ENCODE data around the gene MRFAP1. TPM values are rescaled to one million over a fixed set of nuclear protein-coding genes. Genes with fewer than 3 reads are reported as not detected.

The MRFAP1 gene
- total RNA-seq, 1 experiment from 2014 or later, result 212 TPM

DNA sequence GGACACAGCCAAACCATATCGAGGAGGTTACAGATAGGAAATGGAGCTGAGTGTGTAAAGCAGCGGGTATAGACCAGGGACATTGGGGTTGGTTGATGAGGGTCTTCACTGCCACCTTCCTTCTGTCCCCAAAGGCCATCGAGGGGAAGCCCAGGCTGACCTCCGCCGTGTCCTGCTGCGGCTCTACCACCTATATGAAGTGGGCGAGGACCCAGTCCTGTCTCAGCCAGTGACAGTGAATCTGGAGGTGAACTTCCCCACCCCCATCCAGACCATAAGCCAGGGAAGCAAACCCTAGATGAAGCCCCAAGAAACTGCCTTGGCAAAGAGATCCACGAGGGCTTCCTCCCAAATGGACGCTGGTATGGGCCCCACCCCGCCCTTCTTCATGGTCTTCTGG, 23.2 kb upstream of the MRFAP1 start:
- no peaks in the 10 kb centered on the region for H3K27me3 ChIP-seq (ENCODE audit: control insufficient read depth, insufficient read depth, low read length)
- DNase-seq (ENCODE audit: low read depth, low spot score), result no peak
- H3K4me3 ChIP-seq (ENCODE audit: low read depth in 2 of 2, low read length in 2 of 2), result no peak overlapping the region
- H3K9me3 ChIP-seq (ENCODE audit: control insufficient read depth, insufficient read depth, low read depth, low read length), result no peaks in the 10 kb centered on the region
- no peaks in the 10 kb centered on the region for H3K36me3 ChIP-seq (ENCODE audit: control insufficient read depth, insufficient read depth, low read length)
- ChIA-PET POLR2A (no interaction called here), CTCF (no interaction called here)
- no peaks in the 10 kb centered on the region for H3K4me1 ChIP-seq (ENCODE audit: control insufficient read depth, insufficient read depth, low read length)
- ATAC-seq, result no peak
- no TSS peak for BruUV-seq (replicated peaks)
- TF ChIP-seq TCF7L2 (IDR thresholded peaks at IDR 0.05; ENCODE audit: low read depth, low read length) (no peak), SIN3A (IDR thresholded peaks at IDR 0.05; ENCODE audit: borderline replicate concordance, insufficient read depth, low read depth, low read length) (no peak), POLR2AphosphoS5 (IDR thresholded peaks at IDR 0.05; ENCODE audit: low read depth, low read length) (no peak)
- TF ChIP-seq, protein P1, sequence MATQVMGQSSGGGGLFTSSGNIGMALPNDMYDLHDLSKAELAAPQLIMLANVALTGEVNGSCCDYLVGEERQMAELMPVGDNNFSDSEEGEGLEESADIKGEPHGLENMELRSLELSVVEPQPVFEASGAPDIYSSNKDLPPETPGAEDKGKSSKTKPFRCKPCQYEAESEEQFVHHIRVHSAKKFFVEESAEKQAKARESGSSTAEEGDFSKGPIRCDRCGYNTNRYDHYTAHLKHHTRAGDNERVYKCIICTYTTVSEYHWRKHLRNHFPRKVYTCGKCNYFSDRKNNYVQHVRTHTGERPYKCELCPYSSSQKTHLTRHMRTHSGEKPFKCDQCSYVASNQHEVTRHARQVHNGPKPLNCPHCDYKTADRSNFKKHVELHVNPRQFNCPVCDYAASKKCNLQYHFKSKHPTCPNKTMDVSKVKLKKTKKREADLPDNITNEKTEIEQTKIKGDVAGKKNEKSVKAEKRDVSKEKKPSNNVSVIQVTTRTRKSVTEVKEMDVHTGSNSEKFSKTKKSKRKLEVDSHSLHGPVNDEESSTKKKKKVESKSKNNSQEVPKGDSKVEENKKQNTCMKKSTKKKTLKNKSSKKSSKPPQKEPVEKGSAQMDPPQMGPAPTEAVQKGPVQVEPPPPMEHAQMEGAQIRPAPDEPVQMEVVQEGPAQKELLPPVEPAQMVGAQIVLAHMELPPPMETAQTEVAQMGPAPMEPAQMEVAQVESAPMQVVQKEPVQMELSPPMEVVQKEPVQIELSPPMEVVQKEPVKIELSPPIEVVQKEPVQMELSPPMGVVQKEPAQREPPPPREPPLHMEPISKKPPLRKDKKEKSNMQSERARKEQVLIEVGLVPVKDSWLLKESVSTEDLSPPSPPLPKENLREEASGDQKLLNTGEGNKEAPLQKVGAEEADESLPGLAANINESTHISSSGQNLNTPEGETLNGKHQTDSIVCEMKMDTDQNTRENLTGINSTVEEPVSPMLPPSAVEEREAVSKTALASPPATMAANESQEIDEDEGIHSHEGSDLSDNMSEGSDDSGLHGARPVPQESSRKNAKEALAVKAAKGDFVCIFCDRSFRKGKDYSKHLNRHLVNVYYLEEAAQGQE (IDR thresholded peaks at IDR 0.05; ENCODE audit: insufficient read depth in 1 of 2, low read depth in 2 of 2, low read length in 1 of 2), result no peak
- TF ChIP-seq, protein P2, sequence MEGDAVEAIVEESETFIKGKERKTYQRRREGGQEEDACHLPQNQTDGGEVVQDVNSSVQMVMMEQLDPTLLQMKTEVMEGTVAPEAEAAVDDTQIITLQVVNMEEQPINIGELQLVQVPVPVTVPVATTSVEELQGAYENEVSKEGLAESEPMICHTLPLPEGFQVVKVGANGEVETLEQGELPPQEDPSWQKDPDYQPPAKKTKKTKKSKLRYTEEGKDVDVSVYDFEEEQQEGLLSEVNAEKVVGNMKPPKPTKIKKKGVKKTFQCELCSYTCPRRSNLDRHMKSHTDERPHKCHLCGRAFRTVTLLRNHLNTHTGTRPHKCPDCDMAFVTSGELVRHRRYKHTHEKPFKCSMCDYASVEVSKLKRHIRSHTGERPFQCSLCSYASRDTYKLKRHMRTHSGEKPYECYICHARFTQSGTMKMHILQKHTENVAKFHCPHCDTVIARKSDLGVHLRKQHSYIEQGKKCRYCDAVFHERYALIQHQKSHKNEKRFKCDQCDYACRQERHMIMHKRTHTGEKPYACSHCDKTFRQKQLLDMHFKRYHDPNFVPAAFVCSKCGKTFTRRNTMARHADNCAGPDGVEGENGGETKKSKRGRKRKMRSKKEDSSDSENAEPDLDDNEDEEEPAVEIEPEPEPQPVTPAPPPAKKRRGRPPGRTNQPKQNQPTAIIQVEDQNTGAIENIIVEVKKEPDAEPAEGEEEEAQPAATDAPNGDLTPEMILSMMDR (IDR thresholded peaks at IDR 0.05), result no peak
- H3K27ac ChIP-seq (ENCODE audit: low read length), result no peak overlapping the region
- in situ Hi-C loops (cut with HindIII; ENCODE audit: low pct_unique_long_range_greater_than_20kb, low sequenced_read_pairs) (no loop called here), intact Hi-C loops (cut with micrococcal nuclease; ENCODE audit: unreplicated experiment) (no loop called here)

DNA sequence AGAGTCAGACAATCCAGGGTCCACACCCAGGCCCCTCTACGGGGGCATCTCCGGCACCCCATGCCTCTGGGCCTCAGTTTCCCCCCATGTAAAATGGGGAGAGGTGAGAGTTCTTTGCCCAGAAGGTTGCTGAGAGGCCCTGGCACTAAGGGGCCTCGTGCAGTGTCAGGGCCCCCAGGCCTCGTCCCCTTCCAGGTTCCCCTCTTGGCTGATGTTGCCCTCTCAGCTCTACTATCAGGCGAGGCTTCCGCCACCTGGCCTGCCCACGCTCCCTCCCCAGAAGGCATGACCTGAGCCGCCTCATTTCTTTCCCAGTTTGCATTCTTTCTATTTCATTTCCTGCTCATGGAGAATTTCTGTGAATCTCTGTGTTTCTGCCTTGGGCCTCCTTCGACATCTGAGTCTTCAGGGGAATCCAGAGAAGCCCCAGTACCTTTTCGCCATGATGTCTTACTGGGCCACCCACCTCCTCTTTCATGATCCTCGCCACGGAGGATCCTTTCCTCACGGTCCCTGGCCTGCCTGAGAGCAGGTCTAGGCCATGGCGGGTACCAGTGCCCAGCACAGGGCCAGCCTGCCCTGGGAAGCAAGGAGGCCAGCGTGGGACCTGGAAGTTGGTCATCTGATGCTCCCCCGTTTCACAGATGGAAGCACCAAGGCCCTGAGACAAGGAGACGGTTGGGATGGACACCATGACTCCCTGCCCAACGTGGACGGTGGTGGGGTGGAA, 21.9 kb upstream of the MRFAP1 start:
- DNase-seq (ENCODE audit: low read depth, low spot score) (no peak), ATAC-seq (no peak)
- H3K36me3 ChIP-seq (ENCODE audit: control insufficient read depth, insufficient read depth, low read length), result no peaks in the 10 kb centered on the region
- intact Hi-C loops (cut with micrococcal nuclease; ENCODE audit: unreplicated experiment), result no loop called here
- ChIA-PET POLR2A (no interaction called here), CTCF (no interaction called here)
- H3K27me3 ChIP-seq (ENCODE audit: control insufficient read depth, insufficient read depth, low read length), result no peaks in the 10 kb centered on the region
- H3K4me1 ChIP-seq (ENCODE audit: control insufficient read depth, insufficient read depth, low read length), result no peaks in the 10 kb centered on the region
- TF ChIP-seq TCF7L2 (IDR thresholded peaks at IDR 0.05; ENCODE audit: low read depth, low read length) (no peak), SIN3A (IDR thresholded peaks at IDR 0.05; ENCODE audit: borderline replicate concordance, insufficient read depth, low read depth, low read length) (no peak), POLR2AphosphoS5 (IDR thresholded peaks at IDR 0.05; ENCODE audit: low read depth, low read length) (no peak)
- H3K9me3 ChIP-seq (ENCODE audit: control insufficient read depth, insufficient read depth, low read depth, low read length), result no peaks in the 10 kb centered on the region
- in situ Hi-C loops (cut with HindIII; ENCODE audit: low pct_unique_long_range_greater_than_20kb, low sequenced_read_pairs), result no loop called here
- no peak overlapping the region for H3K4me3 ChIP-seq (ENCODE audit: low read depth in 2 of 2, low read length in 2 of 2)
- H3K27ac ChIP-seq (ENCODE audit: low read length), result no peak overlapping the region
- BruUV-seq (replicated peaks), result no TSS peak

DNA sequence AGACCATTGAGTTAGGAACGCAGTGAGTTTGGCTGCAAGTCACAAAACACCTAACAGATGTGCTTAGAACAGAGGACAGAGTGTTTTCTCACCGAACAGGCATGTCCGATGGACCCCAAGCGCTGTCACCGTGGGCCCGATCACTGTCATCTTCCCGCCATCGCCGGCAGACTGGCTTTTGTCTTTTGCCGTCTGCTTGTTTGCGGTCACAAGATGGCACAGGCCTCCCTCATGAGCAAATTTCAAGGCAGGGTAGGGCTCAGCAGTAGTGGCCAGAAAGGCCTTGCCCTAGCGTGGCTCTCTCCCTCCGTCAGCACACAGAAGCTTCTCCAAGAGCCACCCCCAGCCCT, 21.4 kb upstream of the MRFAP1 start:
- no peak for ATAC-seq
- CTCF ChIA-PET, result no interaction called here
- in situ Hi-C loops (cut with HindIII; ENCODE audit: low pct_unique_long_range_greater_than_20kb, low sequenced_read_pairs), result no loop called here
- Histone ChIP-seq H3K9me3 (ENCODE audit: control insufficient read depth, insufficient read depth, low read depth, low read length) (no peaks in the 10 kb centered on the region), H3K27me3 (ENCODE audit: control insufficient read depth, insufficient read depth, low read length) (no peaks in the 10 kb centered on the region), H3K27ac (ENCODE audit: low read length) (no peak overlapping the region), H3K4me1 (ENCODE audit: control insufficient read depth, insufficient read depth, low read length) (no peaks in the 10 kb centered on the region), H3K36me3 (ENCODE audit: control insufficient read depth, insufficient read depth, low read length) (no peaks in the 10 kb centered on the region), H3K4me3 (ENCODE audit: low read depth in 2 of 2, low read length in 2 of 2) (no peak overlapping the region)
- POLR2A ChIA-PET, result no interaction called here
- BruUV-seq (replicated peaks), result no TSS peak
- intact Hi-C loops (cut with micrococcal nuclease; ENCODE audit: unreplicated experiment), result no loop called here
- TF ChIP-seq TCF7L2 (IDR thresholded peaks at IDR 0.05; ENCODE audit: low read depth, low read length) (no peak), SIN3A (IDR thresholded peaks at IDR 0.05; ENCODE audit: borderline replicate concordance, insufficient read depth, low read depth, low read length) (no peak), POLR2AphosphoS5 (IDR thresholded peaks at IDR 0.05; ENCODE audit: low read depth, low read length) (no peak)
- TF ChIP-seq, protein P2 (IDR thresholded peaks at IDR 0.05), result no peak
- TF ChIP-seq, protein P1 (IDR thresholded peaks at IDR 0.05; ENCODE audit: insufficient read depth in 1 of 2, low read depth in 2 of 2, low read length in 1 of 2), result no peak
- no peak for DNase-seq (ENCODE audit: low read depth, low spot score)
